ENCODE data around the gene KCNQ1.

DNA sequence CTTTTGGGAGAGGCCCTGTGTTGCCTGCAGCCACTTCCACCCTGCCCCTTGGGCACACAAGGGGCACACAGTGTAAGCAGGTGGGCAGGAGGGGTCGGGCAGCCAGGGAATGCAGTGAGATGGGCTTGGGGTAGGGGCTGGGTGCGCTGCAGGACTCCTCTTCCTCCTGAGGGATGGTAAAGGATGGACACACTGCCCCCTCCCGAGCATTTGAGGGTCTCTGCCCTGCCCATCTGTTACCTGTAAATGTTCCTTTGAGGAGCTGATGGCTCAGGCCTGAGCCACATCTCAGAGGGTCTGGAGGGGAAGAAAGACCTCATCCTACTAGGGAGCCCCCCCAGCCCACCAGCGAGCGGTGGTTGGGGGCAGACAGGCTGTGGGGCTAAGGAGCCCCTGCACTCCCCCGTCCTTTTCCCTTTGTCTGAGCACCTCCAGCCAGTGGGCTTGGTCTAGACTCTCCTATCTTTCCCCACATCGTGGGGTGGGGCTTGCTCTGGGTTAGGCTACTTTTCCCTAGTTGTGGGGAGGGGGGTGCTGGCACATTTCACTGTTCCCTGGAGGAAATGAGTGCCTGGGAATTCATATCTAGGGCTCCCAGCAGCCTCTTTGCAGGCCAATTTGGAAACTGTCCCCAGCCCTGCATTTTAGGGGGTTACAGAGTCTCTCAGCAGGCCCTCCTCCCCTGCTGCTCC is 46.0 kb upstream of the KCNQ1 start:
- TF ChIP-seq SIN3A (IDR thresholded peaks at IDR 0.05; ENCODE audit: low read depth) (no peak), ZNF274 (IDR thresholded peaks at IDR 0.05; ENCODE audit: low read depth, low read length) (no peak), POLR2A (IDR thresholded peaks at IDR 0.05; ENCODE audit: borderline replicate concordance, extremely low read depth, insufficient read depth, insufficient read length) (no peak), ZFX (IDR thresholded peaks at IDR 0.05) (no peak), POLR2AphosphoS5 (IDR thresholded peaks at IDR 0.05; ENCODE audit: low read depth, low read length) (peak; percentile 17; the same call in 1 of the 2 replicates), SP1 (IDR thresholded peaks at IDR 0.05; ENCODE audit: low read depth) (no peak), EZH2 (IDR thresholded peaks at IDR 0.05) (no peak), TCF7L2 (IDR thresholded peaks at IDR 0.05; ENCODE audit: borderline replicate concordance, extremely low read depth, insufficient read depth, insufficient read length) (no peak), FOSL1 (IDR thresholded peaks at IDR 0.05; ENCODE audit: low read depth) (no peak), EZH2phosphoT487 (IDR thresholded peaks at IDR 0.05; ENCODE audit: borderline replicate concordance) (no peak), YY1 (IDR thresholded peaks at IDR 0.05; ENCODE audit: extremely low read depth, insufficient replicate concordance, low read depth, low read length) (no peak), CBX3 (IDR thresholded peaks at IDR 0.05; ENCODE audit: low read depth) (no peak)
- TF ChIP-seq, protein P1, sequence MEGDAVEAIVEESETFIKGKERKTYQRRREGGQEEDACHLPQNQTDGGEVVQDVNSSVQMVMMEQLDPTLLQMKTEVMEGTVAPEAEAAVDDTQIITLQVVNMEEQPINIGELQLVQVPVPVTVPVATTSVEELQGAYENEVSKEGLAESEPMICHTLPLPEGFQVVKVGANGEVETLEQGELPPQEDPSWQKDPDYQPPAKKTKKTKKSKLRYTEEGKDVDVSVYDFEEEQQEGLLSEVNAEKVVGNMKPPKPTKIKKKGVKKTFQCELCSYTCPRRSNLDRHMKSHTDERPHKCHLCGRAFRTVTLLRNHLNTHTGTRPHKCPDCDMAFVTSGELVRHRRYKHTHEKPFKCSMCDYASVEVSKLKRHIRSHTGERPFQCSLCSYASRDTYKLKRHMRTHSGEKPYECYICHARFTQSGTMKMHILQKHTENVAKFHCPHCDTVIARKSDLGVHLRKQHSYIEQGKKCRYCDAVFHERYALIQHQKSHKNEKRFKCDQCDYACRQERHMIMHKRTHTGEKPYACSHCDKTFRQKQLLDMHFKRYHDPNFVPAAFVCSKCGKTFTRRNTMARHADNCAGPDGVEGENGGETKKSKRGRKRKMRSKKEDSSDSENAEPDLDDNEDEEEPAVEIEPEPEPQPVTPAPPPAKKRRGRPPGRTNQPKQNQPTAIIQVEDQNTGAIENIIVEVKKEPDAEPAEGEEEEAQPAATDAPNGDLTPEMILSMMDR (IDR thresholded peaks at IDR 0.05 in 2 of 3, conservative IDR thresholded peaks at IDR 0.05 in 1 of 3; ENCODE audit: borderline replicate concordance in 1 of 3, insufficient read depth in 1 of 3, low read depth in 2 of 3, low read length in 2 of 3), result no peak
- TF ChIP-seq, protein P2, sequence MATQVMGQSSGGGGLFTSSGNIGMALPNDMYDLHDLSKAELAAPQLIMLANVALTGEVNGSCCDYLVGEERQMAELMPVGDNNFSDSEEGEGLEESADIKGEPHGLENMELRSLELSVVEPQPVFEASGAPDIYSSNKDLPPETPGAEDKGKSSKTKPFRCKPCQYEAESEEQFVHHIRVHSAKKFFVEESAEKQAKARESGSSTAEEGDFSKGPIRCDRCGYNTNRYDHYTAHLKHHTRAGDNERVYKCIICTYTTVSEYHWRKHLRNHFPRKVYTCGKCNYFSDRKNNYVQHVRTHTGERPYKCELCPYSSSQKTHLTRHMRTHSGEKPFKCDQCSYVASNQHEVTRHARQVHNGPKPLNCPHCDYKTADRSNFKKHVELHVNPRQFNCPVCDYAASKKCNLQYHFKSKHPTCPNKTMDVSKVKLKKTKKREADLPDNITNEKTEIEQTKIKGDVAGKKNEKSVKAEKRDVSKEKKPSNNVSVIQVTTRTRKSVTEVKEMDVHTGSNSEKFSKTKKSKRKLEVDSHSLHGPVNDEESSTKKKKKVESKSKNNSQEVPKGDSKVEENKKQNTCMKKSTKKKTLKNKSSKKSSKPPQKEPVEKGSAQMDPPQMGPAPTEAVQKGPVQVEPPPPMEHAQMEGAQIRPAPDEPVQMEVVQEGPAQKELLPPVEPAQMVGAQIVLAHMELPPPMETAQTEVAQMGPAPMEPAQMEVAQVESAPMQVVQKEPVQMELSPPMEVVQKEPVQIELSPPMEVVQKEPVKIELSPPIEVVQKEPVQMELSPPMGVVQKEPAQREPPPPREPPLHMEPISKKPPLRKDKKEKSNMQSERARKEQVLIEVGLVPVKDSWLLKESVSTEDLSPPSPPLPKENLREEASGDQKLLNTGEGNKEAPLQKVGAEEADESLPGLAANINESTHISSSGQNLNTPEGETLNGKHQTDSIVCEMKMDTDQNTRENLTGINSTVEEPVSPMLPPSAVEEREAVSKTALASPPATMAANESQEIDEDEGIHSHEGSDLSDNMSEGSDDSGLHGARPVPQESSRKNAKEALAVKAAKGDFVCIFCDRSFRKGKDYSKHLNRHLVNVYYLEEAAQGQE (IDR thresholded peaks at IDR 0.05; ENCODE audit: low read depth), result no peak
